Endothelial cell of umbilical vein (primary cell): Measurements from ENCODE around the gene SESN3. TPM values are rescaled to one million over a fixed set of nuclear protein-coding genes. Genes with fewer than 3 reads are reported as not detected.

Source experiments
- BruUV-seq: library from RNA; stranded (reverse); fragments of 400-500 nt; replicated peaks from 2 replicates; lab custom pipeline; 2021; lab: Mats Ljungman, UMichigan
- CTCF ChIA-PET: fragments of 300-600, 350-600 bp; sonication (Branson Sonifier 250); formaldehyde crosslinking; loops from one replicate; lab custom pipeline; 2021; ENCODE audit warnings: antibody characterized with exemption, inconsistent platforms; lab: Charles Lee
- POLR2A ChIA-PET: fragments of 300-600, 350-600 bp; sonication (Branson Sonifier 250); formaldehyde crosslinking; loops from one replicate; lab custom pipeline; 2021; ENCODE audit warnings: antibody characterized with exemption, inconsistent platforms; lab: Charles Lee
- DNase-seq: peaks from one replicate; pipeline ENCODE4 v3.0.0-alpha.2; 2011; ENCODE audit warnings: low read depth, low spot score
- FAIRE-seq: peaks from 2 replicates; lab custom pipeline; 2011; peaks lifted over from hg19 to GRCh38; lab: Jason Lieb, UNC
- H2AFZ ChIP-seq: 2 replicates; pipeline ENCODE4 v1.6.0; 2012; ENCODE audit warnings: low read depth, low read length, control low read depth, inconsistent platforms
- H3K27ac ChIP-seq: 2 replicates; pipeline ENCODE4 v1.5.1; 2011; ENCODE audit warnings: low read depth, mild to moderate bottlenecking, control low read depth, low read length, moderate library complexity; ENCODE audit not compliant: insufficient read depth
- H3K27me3 ChIP-seq, 2 experiments: 2 replicates each; pipeline versions ENCODE4 v1.6.0 to v1.6.1; 2011; ENCODE audit warnings: low read length in 2 of 2, mixed read lengths in 1 of 2; ENCODE audit not compliant: control insufficient read depth in 2 of 2, insufficient read depth in 2 of 2
- H3K36me3 ChIP-seq, 2 experiments: 2 replicates in 1 of 2; 3 replicates in 1 of 2; pipeline ENCODE4 v1.5.1; 2011; ENCODE audit warnings: low read length in 2 of 2, mild to moderate bottlenecking in 1 of 2, moderate library complexity in 1 of 2; ENCODE audit not compliant: control insufficient read depth in 2 of 2, insufficient read depth in 2 of 2; ENCODE audit errors: extremely low read depth in 1 of 2
- H3K4me1 ChIP-seq: 3 replicates; pipeline ENCODE4 v1.5.1; 2011; ENCODE audit warnings: mild to moderate bottlenecking, low read length; ENCODE audit not compliant: control insufficient read depth, insufficient read depth; ENCODE audit errors: extremely low read depth
- H3K4me2 ChIP-seq: 2 replicates; pipeline ENCODE4 v1.6.1; 2011; ENCODE audit warnings: low read length, control low read depth, mixed read lengths; ENCODE audit not compliant: insufficient read depth
- H3K4me3 ChIP-seq, 3 experiments: fragments of 200-600 bp in 1 of 3; sonication (generic), shearing (Covaris generic) in 1 of 3; replicated peaks in 1 of 3; 2 replicates each; pipeline ENCODE4 v1.5.1; 2011 to 2016; ENCODE audit warnings: control low read depth in 3 of 3, low read length in 3 of 3, mild to moderate bottlenecking in 2 of 3, inconsistent platforms in 1 of 3, low read depth in 1 of 3, moderate library complexity in 1 of 3; ENCODE audit not compliant: insufficient read depth in 1 of 3
- H3K79me2 ChIP-seq: 2 replicates; pipeline ENCODE4 v1.6.0; 2012; ENCODE audit warnings: low read length, inconsistent platforms; ENCODE audit not compliant: control insufficient read depth, insufficient read depth
- H3K9ac ChIP-seq: replicated peaks from 2 replicates; pipeline ENCODE3; 2011; ENCODE audit warnings: low read length, control low read depth; ENCODE audit not compliant: insufficient read depth; ENCODE audit errors: extremely low read depth
- H3K9me1 ChIP-seq: replicated peaks from 3 replicates; pipeline ENCODE4 v1.6.0; 2011; ENCODE audit warnings: mild to moderate bottlenecking, low read length; ENCODE audit not compliant: control insufficient read depth, insufficient read depth; ENCODE audit errors: extremely low read depth
- H3K9me3 ChIP-seq: replicated peaks from 2 replicates; pipeline ENCODE4 v1.5.1; 2012; ENCODE audit warnings: low read length, inconsistent platforms; ENCODE audit not compliant: control insufficient read depth, insufficient read depth
- H4K20me1 ChIP-seq: replicated peaks from 2 replicates; pipeline ENCODE3; 2011; ENCODE audit warnings: mild to moderate bottlenecking, low read length; ENCODE audit not compliant: control insufficient read depth, insufficient read depth; ENCODE audit errors: extremely low read depth
- EZH2 ChIP-seq: IDR thresholded peaks from 2 replicates; pipeline ENCODE4 v1.6.1; 2012; ENCODE audit warnings: borderline replicate concordance, low read depth, mild to moderate bottlenecking, moderate library complexity, low read length, inconsistent platforms; ENCODE audit not compliant: severe bottlenecking
- FOS ChIP-seq: IDR thresholded peaks from 2 replicates; pipeline ENCODE4 v1.6.1; 2011; ENCODE audit warnings: mild to moderate bottlenecking, low read length, moderate library complexity, borderline replicate concordance; ENCODE audit not compliant: insufficient read depth
- GATA2 ChIP-seq: IDR thresholded peaks from 2 replicates; pipeline ENCODE4 v1.7.0; 2011; ENCODE audit warnings: low read depth, mild to moderate bottlenecking, moderate library complexity, mixed read lengths, low read length; ENCODE audit not compliant: insufficient read length, insufficient read depth
- JUN ChIP-seq: IDR thresholded peaks from 2 replicates; pipeline ENCODE4 v1.6.1; 2011; ENCODE audit warnings: borderline replicate concordance, low read depth; ENCODE audit not compliant: insufficient read length, insufficient read depth
- MYC ChIP-seq: IDR thresholded peaks from one replicate; pipeline ENCODE4 v1.6.1; 2011; ENCODE audit warnings: mild to moderate bottlenecking, low read depth, low read length
- POLR2A ChIP-seq: IDR thresholded peaks from 2 replicates; pipeline ENCODE4 v1.6.1; 2012; ENCODE audit warnings: low read depth, mild to moderate bottlenecking, control low read depth, low read length
- POLR2AphosphoS5 ChIP-seq: IDR thresholded peaks from 2 replicates; pipeline ENCODE4 v1.6.1; 2012; ENCODE audit warnings: low read depth, mild to moderate bottlenecking, control low read depth, low read length, moderate library complexity; ENCODE audit not compliant: insufficient read depth
- dilution Hi-C: fragments of 300-500 bp; cut with MboI; formaldehyde crosslinking; loops from one replicate; pipeline ENCODE4 v1.15.0; 2019; ENCODE audit warnings: low sequenced_read_pairs; ENCODE audit not compliant: extremely low pct_ligation_motif_present
- intact Hi-C: fragments of 100-400 bp; cut with micrococcal nuclease; formaldehyde crosslinking; loops from one replicate; pipeline ENCODE4 v1.10.0; 2022
- polyA plus RNA-seq, 4 experiments: library from polyadenylated mRNA; depleted of rRNA in 3 of 4; stranded (reverse) in 3 of 4; unstranded in 1 of 4; fragments of >200 nt; gene quantifications; 2 replicates each; pipeline versions ENCODE4 v1.2.1 to v1.2.3, GENCODE V29; 2011 to 2012; ENCODE audit warnings: missing spikeins in 1 of 4
- total RNA-seq: library from RNA; stranded (reverse); gene quantifications from 2 replicates; pipeline ENCODE4 v1.2.3, GENCODE V29; 2021
- TF ChIP-seq, protein P1 (sequence below), 2 donors: IDR thresholded peaks; 1 replicate in 1 of 2; 2 replicates in 1 of 2; pipeline ENCODE4 v1.5.1; 2011; ENCODE audit warnings: low read length in 2 of 2, mild to moderate bottlenecking in 2 of 2, moderate library complexity in 2 of 2, control low read depth in 1 of 2, inconsistent platforms in 1 of 2, low read depth in 1 of 2; ENCODE audit not compliant: insufficient read depth in 1 of 2; ENCODE audit errors: extremely low read depth in 1 of 2
- TF ChIP-seq, protein P2 (sequence below): IDR thresholded peaks from 2 replicates; pipeline ENCODE4 v1.6.1; 2011; ENCODE audit not compliant: insufficient read depth, insufficient read length

The SESN3 gene
- total and polyA plus RNA-seq, 2 donors (not counting 3 experiments of a cell fraction or from before 2014, with no cell fraction given), result 1.6 to 6.9 TPM

DNA sequence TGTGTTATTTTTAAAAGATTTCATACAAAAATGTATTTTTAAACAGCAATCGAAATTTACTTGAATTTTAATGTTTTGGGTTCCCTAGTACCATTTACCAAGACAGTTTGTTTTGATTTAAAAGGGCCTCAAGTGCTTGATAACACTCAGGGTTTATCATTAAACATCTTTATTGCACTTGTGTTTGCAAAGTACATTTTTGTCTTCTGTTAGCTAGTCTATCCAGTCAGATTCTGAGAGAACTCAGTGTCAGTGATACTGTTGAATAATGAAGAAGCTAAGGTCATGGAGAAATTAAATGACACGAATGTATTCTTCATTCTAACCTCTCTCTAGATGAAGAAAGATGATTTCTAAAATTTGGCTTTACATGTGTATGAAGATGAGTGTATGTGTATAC lies 12.7 kb upstream of the SESN3 start:
- no peaks in the 10 kb centered on the region for H3K79me2 ChIP-seq
- intact Hi-C loops (loop anchor here (5.0 kb wide), 1 partner anchor 209 kb away; no protein-coding TSS in a partner anchor), dilution Hi-C loops (no loop called here)
- FAIRE-seq (no peak), DNase-seq (no peak)
- H3K4me2 ChIP-seq, result no peak overlapping the region
- ChIA-PET POLR2A (no interaction called here), CTCF (interaction anchor here (1.3 kb wide), 1 partner anchor 11 kb away, joined by 3 read pairs; no protein-coding TSS in a partner anchor)
- peaks cover 7% of the 10 kb centered on the region in 2 experiments for H3K27me3 ChIP-seq
- no peaks in the 10 kb centered on the region for H3K36me3 ChIP-seq
- no peak overlapping the region for H3K4me3 ChIP-seq
- H3K9me1 ChIP-seq, result no peaks in the 10 kb centered on the region
- H3K9ac ChIP-seq, result no peak overlapping the region
- BruUV-seq, result no TSS peak
- TF ChIP-seq, protein P1, sequence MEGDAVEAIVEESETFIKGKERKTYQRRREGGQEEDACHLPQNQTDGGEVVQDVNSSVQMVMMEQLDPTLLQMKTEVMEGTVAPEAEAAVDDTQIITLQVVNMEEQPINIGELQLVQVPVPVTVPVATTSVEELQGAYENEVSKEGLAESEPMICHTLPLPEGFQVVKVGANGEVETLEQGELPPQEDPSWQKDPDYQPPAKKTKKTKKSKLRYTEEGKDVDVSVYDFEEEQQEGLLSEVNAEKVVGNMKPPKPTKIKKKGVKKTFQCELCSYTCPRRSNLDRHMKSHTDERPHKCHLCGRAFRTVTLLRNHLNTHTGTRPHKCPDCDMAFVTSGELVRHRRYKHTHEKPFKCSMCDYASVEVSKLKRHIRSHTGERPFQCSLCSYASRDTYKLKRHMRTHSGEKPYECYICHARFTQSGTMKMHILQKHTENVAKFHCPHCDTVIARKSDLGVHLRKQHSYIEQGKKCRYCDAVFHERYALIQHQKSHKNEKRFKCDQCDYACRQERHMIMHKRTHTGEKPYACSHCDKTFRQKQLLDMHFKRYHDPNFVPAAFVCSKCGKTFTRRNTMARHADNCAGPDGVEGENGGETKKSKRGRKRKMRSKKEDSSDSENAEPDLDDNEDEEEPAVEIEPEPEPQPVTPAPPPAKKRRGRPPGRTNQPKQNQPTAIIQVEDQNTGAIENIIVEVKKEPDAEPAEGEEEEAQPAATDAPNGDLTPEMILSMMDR (IDR thresholded peaks at IDR 0.05; ENCODE audit: extremely low read depth in 1 of 2, insufficient read depth in 1 of 2, low read depth in 1 of 2, low read length in 2 of 2), result no peak
- TF ChIP-seq POLR2A (no peak), JUN (no peak), POLR2AphosphoS5 (no peak)
- H4K20me1 ChIP-seq, result no peaks in the 10 kb centered on the region
- H3K4me1 ChIP-seq, result no peaks in the 10 kb centered on the region
- no peaks in the 10 kb centered on the region for H3K9me3 ChIP-seq
- H2AFZ ChIP-seq, result no peak overlapping the region
- no peak overlapping the region for H3K27ac ChIP-seq

DNA sequence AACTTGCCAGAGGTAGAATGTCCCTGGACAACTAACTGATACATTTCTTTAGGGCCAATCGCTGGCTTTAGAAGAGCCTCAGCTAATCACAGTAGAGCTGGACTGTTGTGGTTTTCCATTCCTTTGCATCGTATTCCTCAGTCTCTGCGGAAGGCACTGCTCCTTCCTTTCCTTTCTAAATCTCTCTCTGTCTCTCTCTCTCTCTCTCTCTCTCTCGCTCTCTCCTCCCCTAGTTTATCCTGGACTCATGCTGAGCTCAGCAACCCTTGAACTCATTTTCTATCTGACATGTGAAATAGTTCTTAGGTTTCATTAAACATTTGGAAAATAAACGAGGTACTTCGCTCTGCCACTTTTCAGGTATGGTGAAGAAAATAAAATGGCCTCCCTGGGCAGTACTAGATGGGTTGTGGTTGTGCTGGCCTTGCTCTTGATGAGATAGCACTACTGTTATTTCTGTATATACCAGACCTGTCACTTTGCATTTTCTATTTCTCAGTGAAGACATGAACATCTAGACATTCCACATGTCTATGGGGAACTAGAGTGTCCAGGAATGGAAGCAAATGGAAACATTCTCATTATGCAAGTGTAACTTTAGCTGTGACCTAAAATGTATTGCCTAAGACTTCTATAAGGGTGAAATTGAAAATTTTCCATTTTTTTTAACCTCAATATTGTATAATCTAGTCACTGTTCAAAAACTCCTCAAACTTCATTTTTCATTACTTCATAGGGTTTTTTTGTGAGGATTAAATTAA lies 12.0 kb upstream of the SESN3 start:
- H3K79me2 ChIP-seq, result no peaks in the 10 kb centered on the region
- no peaks in the 10 kb centered on the region for H3K4me1 ChIP-seq
- no peak overlapping the region for H3K4me3 ChIP-seq
- ChIA-PET CTCF (interaction anchor here (1.0 kb wide), 1 partner anchor 39 kb away, joined by 3 read pairs; no protein-coding TSS in a partner anchor), POLR2A (no interaction called here)
- no peak overlapping the region for H3K27ac ChIP-seq
- no peak for DNase-seq
- intact Hi-C loops, result loop anchor here (5.0 kb wide), 1 partner anchor 209 kb away; no protein-coding TSS in a partner anchor
- H3K36me3 ChIP-seq, result no peaks in the 10 kb centered on the region
- no peak overlapping the region for H3K4me2 ChIP-seq
- no peaks in the 10 kb centered on the region for H3K9me1 ChIP-seq
- dilution Hi-C loops, result no loop called here
- H3K9me3 ChIP-seq, result no peaks in the 10 kb centered on the region
- H2AFZ ChIP-seq, result no peak overlapping the region
- TF ChIP-seq MYC (no peak), POLR2AphosphoS5 (no peak), GATA2 (no peak), EZH2 (no peak), FOS (no peak), POLR2A (no peak), JUN (no peak)
- TF ChIP-seq, protein P2, sequence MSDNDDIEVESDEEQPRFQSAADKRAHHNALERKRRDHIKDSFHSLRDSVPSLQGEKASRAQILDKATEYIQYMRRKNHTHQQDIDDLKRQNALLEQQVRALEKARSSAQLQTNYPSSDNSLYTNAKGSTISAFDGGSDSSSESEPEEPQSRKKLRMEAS, result no peak
- TF ChIP-seq, protein P1 (IDR thresholded peaks at IDR 0.05; ENCODE audit: extremely low read depth in 1 of 2, insufficient read depth in 1 of 2, low read depth in 1 of 2, low read length in 2 of 2), result no peak
- FAIRE-seq, result no peak
- peaks cover 7% of the 10 kb centered on the region in 2 experiments for H3K27me3 ChIP-seq
- no peak overlapping the region for H3K9ac ChIP-seq
- no TSS peak for BruUV-seq
- no peaks in the 10 kb centered on the region for H4K20me1 ChIP-seq
